ENCODE data around the gene CACNB4.

GRCh38 chr2:152025678-152026287 lies 73.1 kb downstream of the CACNB4 start:
- TF ChIP-seq GATA2 (IDR thresholded peaks at IDR 0.05; ENCODE audit: low read depth, low read length) (no peak), GATA3 (IDR thresholded peaks at IDR 0.05; ENCODE audit: low read depth, low read length) (no peak)
